Liver (tissue), 9 donors: Measurements from ENCODE around the gene CENPO. TPM values are rescaled to one million over a fixed set of nuclear protein-coding genes. Genes with fewer than 3 reads are reported as not detected.

Experiments
- DNase-seq: peaks from one replicate; pipeline ENCODE4 v3.0.0-alpha.2; 2017; ENCODE audit warnings: low spot score
- H3K27ac ChIP-seq, 2 donors: one replicate each; pipeline ENCODE4 v1.7.0; 2013; ENCODE audit warnings: inconsistent platforms in 2 of 2, low read length in 2 of 2, control low read depth in 1 of 2, low read depth in 1 of 2, mild to moderate bottlenecking in 1 of 2
- H3K27me3 ChIP-seq, 4 donors: one replicate each; pipeline versions ENCODE4 v1.6.1 to v1.7.0; 2013; ENCODE audit warnings: low read length in 3 of 4, inconsistent platforms in 1 of 4, mild to moderate bottlenecking in 1 of 4, moderate library complexity in 1 of 4; ENCODE audit not compliant: control insufficient read depth in 4 of 4, insufficient read depth in 4 of 4
- H3K36me3 ChIP-seq, 4 donors: one replicate each; pipeline versions ENCODE4 v1.6.1 to v1.7.0; 2013; ENCODE audit warnings: low read length in 3 of 4, mild to moderate bottlenecking in 3 of 4, low read depth in 1 of 4, moderate library complexity in 1 of 4; ENCODE audit not compliant: control insufficient read depth in 4 of 4, insufficient read depth in 3 of 4
- H3K4me1 ChIP-seq, 4 donors: one replicate each; pipeline versions ENCODE4 v1.6.1 to v1.7.0; 2013; ENCODE audit warnings: low read length in 3 of 4, mild to moderate bottlenecking in 3 of 4, moderate library complexity in 1 of 4; ENCODE audit not compliant: control insufficient read depth in 4 of 4, insufficient read depth in 4 of 4
- H3K4me3 ChIP-seq, 3 donors: one replicate each; pipeline versions ENCODE4 v1.6.1 to v1.7.0; 2013; ENCODE audit warnings: low read length in 3 of 3, control low read depth in 1 of 3, low read depth in 1 of 3, mild to moderate bottlenecking in 1 of 3
- H3K9ac ChIP-seq, 2 donors: one replicate each; pipeline ENCODE4 v1.7.0; 2013; ENCODE audit warnings: low read length in 2 of 2, mild to moderate bottlenecking in 2 of 2, moderate library complexity in 2 of 2, control low read depth in 1 of 2, low read depth in 1 of 2
- H3K9me3 ChIP-seq, 4 donors: one replicate each; pipeline versions ENCODE4 v1.6.1 to v1.7.0; 2013; ENCODE audit warnings: low read length in 3 of 4; ENCODE audit not compliant: control insufficient read depth in 4 of 4
- EGR1 ChIP-seq, 2 donors: IDR thresholded peaks; 2 replicates each; pipeline ENCODE4 v1.6.1; 2016 to 2018; ENCODE audit warnings: antibody characterized with exemption in 2 of 2, low read depth in 2 of 2
- FOXA1 ChIP-seq: IDR thresholded peaks from 2 replicates; pipeline ENCODE4 v1.6.1; 2016; ENCODE audit warnings: antibody characterized with exemption
- FOXA2 ChIP-seq: IDR thresholded peaks from 2 replicates; pipeline ENCODE4 v1.6.1; 2016; ENCODE audit warnings: antibody characterized with exemption
- GABPA ChIP-seq, 2 donors: IDR thresholded peaks in 1 of 2; conservative IDR thresholded peaks in 1 of 2; 2 replicates each; pipeline ENCODE4 v1.6.1; 2016; ENCODE audit warnings: antibody characterized with exemption in 2 of 2, mild to moderate bottlenecking in 1 of 2, moderate library complexity in 1 of 2
- HNF4A ChIP-seq, 2 donors: conservative IDR thresholded peaks; 2 replicates each; pipeline ENCODE4 v1.6.1; 2016; ENCODE audit warnings: antibody characterized with exemption in 2 of 2, mild to moderate bottlenecking in 2 of 2
- HNF4G ChIP-seq: IDR thresholded peaks from 2 replicates; pipeline ENCODE4 v1.6.1; 2016; ENCODE audit warnings: antibody characterized with exemption
- JUND ChIP-seq, 2 donors: IDR thresholded peaks; 2 replicates each; pipeline ENCODE4 v1.6.1; 2016; ENCODE audit warnings: antibody characterized with exemption in 2 of 2
- NR2F2 ChIP-seq: IDR thresholded peaks from 2 replicates; pipeline ENCODE4 v1.6.1; 2016; ENCODE audit warnings: antibody characterized with exemption
- RAD21 ChIP-seq, 2 donors: IDR thresholded peaks; 2 replicates each; pipeline ENCODE4 v1.6.1; 2016; ENCODE audit warnings: antibody characterized with exemption in 2 of 2, mild to moderate bottlenecking in 2 of 2
- SP1 ChIP-seq: IDR thresholded peaks from 2 replicates; pipeline ENCODE4 v1.6.1; 2018; ENCODE audit warnings: antibody characterized with exemption, mild to moderate bottlenecking
- TAF1 ChIP-seq: conservative IDR thresholded peaks from 2 replicates; pipeline ENCODE4 v1.6.1; 2016; ENCODE audit warnings: antibody characterized with exemption, mild to moderate bottlenecking
- YY1 ChIP-seq: IDR thresholded peaks from 2 replicates; pipeline ENCODE4 v1.6.1; 2016; ENCODE audit warnings: antibody characterized with exemption, mild to moderate bottlenecking
- ZBTB33 ChIP-seq: IDR thresholded peaks from 2 replicates; pipeline ENCODE4 v1.6.1; 2016; ENCODE audit warnings: antibody characterized with exemption
- WGBS: extraction: QIAGEN DNeasy Blood & Tissue Kit; methylation state at CpG from one replicate; pipeline ENCODE4 v1.1.7; 2013; 5-methylcytosine and 5-hydroxymethylcytosine counted together
- polyA plus RNA-seq, 2 donors: library from polyadenylated mRNA; stranded (reverse) in 1 of 2; unstranded in 1 of 2; fragments of 200-250 nt in 1 of 2; fragments of >200 nt in 1 of 2; fragmentation: Nextera tagmentation in 1 of 2; extraction: Ambion mirVana in 1 of 2; gene quantifications; one replicate each; pipeline versions ENCODE4 v1.2.1 to v1.2.3, GENCODE V29; 2013 to 2015
- total RNA-seq, 2 donors: library from RNA; depleted of rRNA; stranded (reverse); fragments of >200 nt; gene quantifications; one replicate each; pipeline ENCODE4 v1.2.3, GENCODE V29; 2014
- TF ChIP-seq, protein P1 (sequence below): IDR thresholded peaks from 2 replicates; pipeline ENCODE4 v1.6.1; 2016; ENCODE audit warnings: antibody characterized with exemption, mild to moderate bottlenecking
- TF ChIP-seq, protein P2 (sequence below): fragments of 150-350 bp; IDR thresholded peaks from 2 replicates; pipeline ENCODE4 v1.5.1; 2017; ENCODE audit warnings: improper control_type of control experiment, low read depth, low read length; ENCODE audit not compliant: missing input control
- donor health status: healthy.
- donor health status: healthy.
- donor health status: healthy.
- donor health status: healthy.
- donor health status: healthy.

Gene CENPO
- total and polyA plus RNA-seq, 4 donors, result 2.2 to 17.8 (median 3.2) TPM

GRCh38 chr2:24820175-24820513, 26.9 kb downstream of the CENPO start:
- DNase-seq, result no peak
- H3K27me3 ChIP-seq, result no peaks in the 10 kb centered on the region
- no peaks in the 10 kb centered on the region for H3K9me3 ChIP-seq
- no peak overlapping the region for H3K27ac ChIP-seq
- no peaks in the 10 kb centered on the region for H3K4me1 ChIP-seq
- peaks cover 0 to 14% (median 2%) of the 10 kb centered on the region in 4 donors for H3K36me3 ChIP-seq
- H3K9ac ChIP-seq, result no peak overlapping the region
- TF ChIP-seq JUND (IDR thresholded peaks at IDR 0.05), result no peak
- TF ChIP-seq, protein P1, sequence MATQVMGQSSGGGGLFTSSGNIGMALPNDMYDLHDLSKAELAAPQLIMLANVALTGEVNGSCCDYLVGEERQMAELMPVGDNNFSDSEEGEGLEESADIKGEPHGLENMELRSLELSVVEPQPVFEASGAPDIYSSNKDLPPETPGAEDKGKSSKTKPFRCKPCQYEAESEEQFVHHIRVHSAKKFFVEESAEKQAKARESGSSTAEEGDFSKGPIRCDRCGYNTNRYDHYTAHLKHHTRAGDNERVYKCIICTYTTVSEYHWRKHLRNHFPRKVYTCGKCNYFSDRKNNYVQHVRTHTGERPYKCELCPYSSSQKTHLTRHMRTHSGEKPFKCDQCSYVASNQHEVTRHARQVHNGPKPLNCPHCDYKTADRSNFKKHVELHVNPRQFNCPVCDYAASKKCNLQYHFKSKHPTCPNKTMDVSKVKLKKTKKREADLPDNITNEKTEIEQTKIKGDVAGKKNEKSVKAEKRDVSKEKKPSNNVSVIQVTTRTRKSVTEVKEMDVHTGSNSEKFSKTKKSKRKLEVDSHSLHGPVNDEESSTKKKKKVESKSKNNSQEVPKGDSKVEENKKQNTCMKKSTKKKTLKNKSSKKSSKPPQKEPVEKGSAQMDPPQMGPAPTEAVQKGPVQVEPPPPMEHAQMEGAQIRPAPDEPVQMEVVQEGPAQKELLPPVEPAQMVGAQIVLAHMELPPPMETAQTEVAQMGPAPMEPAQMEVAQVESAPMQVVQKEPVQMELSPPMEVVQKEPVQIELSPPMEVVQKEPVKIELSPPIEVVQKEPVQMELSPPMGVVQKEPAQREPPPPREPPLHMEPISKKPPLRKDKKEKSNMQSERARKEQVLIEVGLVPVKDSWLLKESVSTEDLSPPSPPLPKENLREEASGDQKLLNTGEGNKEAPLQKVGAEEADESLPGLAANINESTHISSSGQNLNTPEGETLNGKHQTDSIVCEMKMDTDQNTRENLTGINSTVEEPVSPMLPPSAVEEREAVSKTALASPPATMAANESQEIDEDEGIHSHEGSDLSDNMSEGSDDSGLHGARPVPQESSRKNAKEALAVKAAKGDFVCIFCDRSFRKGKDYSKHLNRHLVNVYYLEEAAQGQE, result no peak
- no peak for TF ChIP-seq ZBTB33
- TF ChIP-seq HNF4A (conservative IDR thresholded peaks at IDR 0.05), result no peak
- TF ChIP-seq YY1, result no peak
- no peak for TF ChIP-seq EGR1 (IDR thresholded peaks at IDR 0.05; ENCODE audit: low read depth in 2 of 2)
- no peak for TF ChIP-seq RAD21 (IDR thresholded peaks at IDR 0.05)
- no peak overlapping the region for H3K4me3 ChIP-seq
- WGBS, result 97% methylated on average over 7 of the region's 7 CpGs

DNA sequence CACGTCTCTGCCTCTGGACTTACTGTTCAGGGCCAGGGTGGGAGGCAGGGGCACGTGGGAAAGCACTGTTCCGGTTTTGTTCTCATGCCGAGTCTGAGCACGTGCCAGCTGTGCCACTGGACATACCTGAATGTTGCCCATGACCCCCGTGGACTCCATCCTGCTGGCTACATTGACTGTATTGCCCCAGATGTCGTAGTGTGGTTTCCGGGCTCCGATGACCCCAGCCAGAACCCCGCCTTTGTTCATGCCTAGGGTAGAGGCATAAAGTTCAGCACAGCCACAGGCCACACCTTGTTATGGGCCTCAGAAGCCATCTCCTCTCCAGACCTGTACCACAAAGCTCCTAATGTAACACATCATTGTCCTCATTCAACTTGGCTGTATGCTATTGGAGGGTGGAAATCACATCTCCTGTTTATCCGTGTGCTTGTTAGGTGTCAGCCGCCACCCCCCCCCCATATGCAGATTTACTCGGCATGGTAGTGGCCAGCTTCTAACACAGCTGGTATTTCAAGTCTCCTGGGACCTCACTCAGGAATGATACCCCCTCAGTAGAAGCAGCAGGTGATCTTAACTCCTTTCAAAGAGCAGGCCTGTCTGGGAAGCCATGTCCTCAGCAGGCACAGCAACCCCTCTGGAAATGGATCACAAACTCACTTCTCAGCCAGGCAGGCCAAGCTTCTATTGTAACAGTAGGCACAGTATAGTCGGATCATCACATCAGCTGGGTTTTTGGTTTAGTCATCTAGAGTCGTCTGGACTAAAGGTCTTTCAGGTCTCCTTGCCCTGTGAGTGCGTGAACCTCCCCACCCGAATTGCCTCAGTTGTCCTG, 27.6 kb downstream of the CENPO start:
- no peak for DNase-seq
- 96% methylated on average over 17 of the region's 17 CpGs for WGBS

More for the DNA sequence above, 27.6 kb downstream of the CENPO start:
- H3K9ac ChIP-seq, result no peak overlapping the region
- no peaks in the 10 kb centered on the region for H3K9me3 ChIP-seq
- TF ChIP-seq, protein P2, sequence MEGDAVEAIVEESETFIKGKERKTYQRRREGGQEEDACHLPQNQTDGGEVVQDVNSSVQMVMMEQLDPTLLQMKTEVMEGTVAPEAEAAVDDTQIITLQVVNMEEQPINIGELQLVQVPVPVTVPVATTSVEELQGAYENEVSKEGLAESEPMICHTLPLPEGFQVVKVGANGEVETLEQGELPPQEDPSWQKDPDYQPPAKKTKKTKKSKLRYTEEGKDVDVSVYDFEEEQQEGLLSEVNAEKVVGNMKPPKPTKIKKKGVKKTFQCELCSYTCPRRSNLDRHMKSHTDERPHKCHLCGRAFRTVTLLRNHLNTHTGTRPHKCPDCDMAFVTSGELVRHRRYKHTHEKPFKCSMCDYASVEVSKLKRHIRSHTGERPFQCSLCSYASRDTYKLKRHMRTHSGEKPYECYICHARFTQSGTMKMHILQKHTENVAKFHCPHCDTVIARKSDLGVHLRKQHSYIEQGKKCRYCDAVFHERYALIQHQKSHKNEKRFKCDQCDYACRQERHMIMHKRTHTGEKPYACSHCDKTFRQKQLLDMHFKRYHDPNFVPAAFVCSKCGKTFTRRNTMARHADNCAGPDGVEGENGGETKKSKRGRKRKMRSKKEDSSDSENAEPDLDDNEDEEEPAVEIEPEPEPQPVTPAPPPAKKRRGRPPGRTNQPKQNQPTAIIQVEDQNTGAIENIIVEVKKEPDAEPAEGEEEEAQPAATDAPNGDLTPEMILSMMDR, result no peak
- no peak for TF ChIP-seq FOXA2
- no peak for TF ChIP-seq GABPA (IDR thresholded peaks at IDR 0.05 in 1 of 2, conservative IDR thresholded peaks at IDR 0.05 in 1 of 2)
- no peak for TF ChIP-seq RAD21 (IDR thresholded peaks at IDR 0.05)
- no peak for TF ChIP-seq HNF4A (conservative IDR thresholded peaks at IDR 0.05)
- TF ChIP-seq TAF1, result no peak
- TF ChIP-seq HNF4G, result no peak
- no peak for TF ChIP-seq JUND (IDR thresholded peaks at IDR 0.05)
- no peak for TF ChIP-seq SP1
- TF ChIP-seq FOXA1, result no peak
- TF ChIP-seq NR2F2, result no peak
- no peak for TF ChIP-seq ZBTB33
- H3K4me1 ChIP-seq, result no peaks in the 10 kb centered on the region
- H3K4me3 ChIP-seq, result no peak overlapping the region
- peaks cover 0 to 10% (median 2%) of the 10 kb centered on the region in 4 donors for H3K36me3 ChIP-seq
- H3K27me3 ChIP-seq, result no peaks in the 10 kb centered on the region
- H3K27ac ChIP-seq, result no peak overlapping the region
